HG02571 (cell line): ENCODE results near the gene KLHDC10.
"Not testable (repeated sequence)": the region's sequence is repeated elsewhere in the genome, so short reads cannot be mapped to it uniquely, and the experiment has no call there.

ENCODE experiments used
- ATAC-seq: cut with Tn5 transposase; IDR thresholded peaks from one replicate; pipeline ENCODE4 v1.9.1; 2021; ENCODE audit warnings: mild to moderate bottlenecking, moderate library complexity; ENCODE audit not compliant: unreplicated experiment

Gene KLHDC10, protein sequence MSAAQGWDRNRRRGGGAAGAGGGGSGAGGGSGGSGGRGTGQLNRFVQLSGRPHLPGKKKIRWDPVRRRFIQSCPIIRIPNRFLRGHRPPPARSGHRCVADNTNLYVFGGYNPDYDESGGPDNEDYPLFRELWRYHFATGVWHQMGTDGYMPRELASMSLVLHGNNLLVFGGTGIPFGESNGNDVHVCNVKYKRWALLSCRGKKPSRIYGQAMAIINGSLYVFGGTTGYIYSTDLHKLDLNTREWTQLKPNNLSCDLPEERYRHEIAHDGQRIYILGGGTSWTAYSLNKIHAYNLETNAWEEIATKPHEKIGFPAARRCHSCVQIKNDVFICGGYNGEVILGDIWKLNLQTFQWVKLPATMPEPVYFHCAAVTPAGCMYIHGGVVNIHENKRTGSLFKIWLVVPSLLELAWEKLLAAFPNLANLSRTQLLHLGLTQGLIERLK

DNA sequence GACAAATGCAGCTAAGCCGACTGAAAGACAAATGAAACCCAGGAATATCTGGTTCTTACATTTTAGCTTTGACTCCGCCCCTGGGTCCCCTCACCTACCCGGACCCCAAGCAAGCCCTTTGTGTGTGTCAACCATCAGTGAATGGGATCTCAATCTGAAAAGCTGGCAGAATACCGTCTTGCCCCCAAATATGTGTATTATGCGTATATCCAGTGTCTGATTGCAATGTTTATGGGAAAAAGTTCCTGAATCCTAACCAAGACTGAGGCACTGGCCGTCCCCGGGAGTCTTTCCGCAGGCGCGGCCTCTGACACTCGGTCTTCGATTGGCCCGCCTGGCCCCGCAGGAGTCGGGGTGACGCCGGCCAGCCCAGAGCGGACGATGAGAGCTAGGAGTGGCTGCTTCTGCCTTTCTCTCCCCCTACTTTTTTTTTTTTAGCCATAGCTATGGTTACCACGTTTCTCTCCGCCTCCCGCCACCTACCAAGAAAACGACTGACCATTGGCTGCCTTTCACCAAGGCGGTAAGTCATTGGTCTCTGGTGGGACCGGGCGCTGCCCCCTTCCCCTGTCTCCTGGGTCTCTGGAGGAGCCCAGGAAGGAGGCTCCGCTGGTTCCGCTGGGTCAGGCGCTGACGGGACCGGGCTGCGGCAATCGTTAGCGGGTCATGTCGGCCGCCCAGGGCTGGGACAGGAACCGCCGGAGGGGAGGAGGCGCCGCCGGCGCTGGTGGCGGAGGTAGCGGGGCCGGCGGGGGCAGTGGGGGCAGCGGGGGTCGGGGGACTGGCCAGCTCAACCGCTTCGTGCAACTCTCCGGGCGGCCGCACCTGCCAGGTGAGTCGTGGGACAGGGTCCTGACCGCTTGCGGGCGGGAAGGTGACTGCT lies at the start of gene KLHDC10:
KLHDC10 (plus strand) TSS at position 557 of the 883 bp plus-strand sequence; CDS start at position 667, 110 bp downstream.
- peak; percentile 99 for ATAC-seq

DNA sequence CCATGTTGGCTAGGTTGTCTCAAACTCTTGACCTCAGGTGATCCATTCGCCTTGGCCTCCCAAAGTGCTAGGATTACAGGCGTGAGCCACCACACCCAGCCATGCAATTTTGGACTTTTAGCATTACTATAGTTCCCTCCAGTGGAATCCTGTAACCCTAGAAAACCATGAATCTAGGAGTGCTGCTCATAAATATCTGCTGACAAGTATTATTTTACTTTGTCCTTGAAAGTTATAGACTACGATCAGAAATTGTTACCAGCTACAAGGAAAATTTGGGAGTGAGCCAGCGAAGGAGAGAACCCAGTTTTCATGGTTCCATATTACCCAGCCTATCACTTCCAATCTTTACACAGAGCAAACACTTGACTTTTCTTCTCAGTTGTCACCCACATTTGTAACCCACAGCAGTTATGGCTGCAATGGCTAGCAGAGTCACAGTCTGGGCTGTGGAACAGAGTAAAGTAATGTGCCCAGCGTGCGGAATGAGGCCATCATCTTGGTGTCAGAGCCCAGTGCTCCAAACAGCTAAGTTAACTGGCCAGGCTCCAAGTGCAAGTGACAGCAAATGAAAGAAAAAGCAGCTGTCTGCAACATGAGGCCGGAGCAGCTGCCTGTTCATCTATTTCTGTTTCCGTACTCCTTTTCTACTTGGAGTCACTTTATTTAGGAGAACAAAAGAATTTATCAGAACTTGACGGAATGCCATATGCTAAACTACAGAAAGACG lies 49.1 kb upstream of the KLHDC10 start:
- no peak for ATAC-seq

DNA sequence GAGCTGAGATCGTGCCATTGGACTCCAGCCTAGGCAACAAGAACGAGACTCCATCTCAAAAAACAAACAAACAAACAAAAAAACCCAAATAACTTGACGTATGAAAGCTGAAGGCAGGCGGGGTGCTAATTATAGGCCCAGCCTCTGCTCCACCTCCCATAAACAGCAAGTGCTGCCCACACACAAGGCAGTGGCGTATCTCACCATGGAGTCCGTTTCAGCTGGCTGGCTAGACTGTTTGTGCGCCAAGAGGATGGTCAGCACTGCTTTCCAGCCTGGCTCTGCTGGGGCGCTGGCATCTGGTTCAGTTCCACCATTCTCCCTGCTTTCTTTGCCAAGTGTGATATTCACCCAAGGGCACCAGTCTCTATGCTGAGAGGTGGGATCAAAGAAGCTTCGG lies 48.2 kb upstream of the KLHDC10 start:
- ATAC-seq = no peak

DNA sequence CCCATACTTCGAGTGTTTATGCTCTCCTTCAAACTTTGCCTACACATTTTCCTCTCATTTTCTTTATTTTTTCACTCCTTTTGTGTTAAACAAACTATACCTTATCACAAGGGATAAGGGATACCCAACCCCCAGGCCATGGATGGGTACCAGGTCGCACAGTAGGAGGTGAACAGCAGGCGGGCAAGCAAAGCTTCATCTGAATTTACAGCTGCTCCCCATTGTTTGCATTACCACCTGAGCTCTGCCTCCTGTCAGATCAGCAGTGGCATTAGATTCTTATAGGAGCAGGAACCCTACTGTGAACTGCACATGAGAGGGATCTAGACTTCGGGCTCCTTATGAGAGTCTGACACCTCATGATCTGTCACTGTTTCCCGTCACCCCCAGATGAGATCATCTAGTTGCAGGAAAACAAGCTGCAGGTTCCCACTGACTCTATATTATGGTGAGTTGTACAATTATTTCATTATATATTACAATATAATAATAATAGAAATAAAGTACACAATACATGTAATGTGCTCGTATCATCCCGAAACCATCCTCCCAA lies 47.6 kb upstream of the KLHDC10 start:
- no peak for ATAC-seq

DNA sequence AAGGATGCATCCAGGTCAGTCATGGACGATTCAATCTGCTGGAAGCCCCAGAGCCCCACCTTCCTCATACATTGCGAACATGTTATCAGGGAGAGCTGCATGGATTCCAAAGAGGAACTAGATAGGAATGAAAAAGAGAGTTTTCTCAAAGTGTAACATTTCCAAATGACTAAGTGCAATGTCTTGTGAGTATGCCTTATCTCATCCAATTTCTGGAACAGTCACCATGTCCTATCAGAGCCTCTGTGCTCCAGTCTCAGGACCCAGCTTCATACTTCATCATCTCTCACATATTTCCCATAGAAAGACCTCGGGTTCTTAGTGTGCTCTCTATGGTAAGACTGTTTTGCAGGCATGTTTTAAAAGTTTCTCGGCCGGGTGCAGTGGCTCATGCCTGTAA lies 45.9 kb upstream of the KLHDC10 start:
- ATAC-seq = no peak

DNA sequence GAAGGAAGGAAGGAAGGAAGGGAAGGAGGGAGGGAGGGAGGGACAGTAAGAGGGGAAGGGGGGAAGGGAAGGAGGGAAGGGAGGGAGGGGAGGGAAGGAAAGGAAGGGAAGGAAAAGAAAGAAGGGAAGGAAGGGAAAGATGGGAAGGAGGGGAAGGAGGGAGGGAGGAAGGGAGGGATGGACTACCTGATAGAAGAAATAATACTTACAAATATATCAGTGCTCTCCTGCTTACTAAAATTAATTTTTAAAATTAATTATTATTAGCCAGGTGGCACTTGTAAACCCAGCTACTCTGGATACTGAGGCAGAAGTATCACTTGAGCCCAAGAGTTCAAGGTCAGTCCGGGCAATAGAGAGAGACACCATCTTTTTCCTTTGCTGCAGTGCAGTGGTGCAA lies 37.6 kb upstream of the KLHDC10 start:
- no peak for ATAC-seq

DNA sequence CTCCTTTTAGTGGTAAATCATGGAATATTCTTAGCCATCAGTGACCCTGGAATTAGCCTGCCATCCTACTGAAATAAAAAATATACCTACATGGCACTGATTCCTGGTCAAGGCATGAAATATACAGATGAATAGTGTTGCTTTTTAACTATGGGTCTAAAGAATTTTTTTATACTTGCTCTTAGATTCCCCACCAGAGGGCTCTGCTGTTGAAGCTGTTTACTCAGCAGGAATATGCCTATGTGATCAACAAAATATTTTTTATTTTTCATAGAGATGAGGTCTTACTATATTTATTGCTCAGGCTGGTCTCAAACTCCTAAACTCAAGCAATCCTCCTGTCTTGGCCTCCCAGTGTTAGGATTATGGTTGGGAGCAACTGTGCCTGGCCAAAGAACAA lies 32.6 kb upstream of the KLHDC10 start:
- ATAC-seq = no peak

DNA sequence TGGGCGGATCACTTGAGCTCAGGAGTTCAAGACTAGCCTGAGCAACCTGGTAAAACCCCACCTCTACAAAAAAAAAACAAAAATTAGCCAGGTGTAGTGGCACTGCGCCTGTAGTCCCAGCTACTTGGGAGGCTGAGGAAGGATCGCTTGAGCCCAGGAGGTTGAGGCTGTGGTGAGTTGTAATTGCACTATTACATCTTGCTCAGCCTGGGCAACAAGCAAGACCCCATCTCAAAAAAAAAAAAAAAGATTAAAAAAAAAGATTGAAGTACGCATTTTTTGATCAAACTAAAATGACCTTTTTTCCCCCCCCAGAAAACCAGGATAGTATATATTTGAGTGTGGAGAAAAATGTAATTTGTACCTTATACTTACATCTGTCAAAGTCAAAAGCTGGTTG lies 29.8 kb upstream of the KLHDC10 start:
- ATAC-seq = no peak

DNA sequence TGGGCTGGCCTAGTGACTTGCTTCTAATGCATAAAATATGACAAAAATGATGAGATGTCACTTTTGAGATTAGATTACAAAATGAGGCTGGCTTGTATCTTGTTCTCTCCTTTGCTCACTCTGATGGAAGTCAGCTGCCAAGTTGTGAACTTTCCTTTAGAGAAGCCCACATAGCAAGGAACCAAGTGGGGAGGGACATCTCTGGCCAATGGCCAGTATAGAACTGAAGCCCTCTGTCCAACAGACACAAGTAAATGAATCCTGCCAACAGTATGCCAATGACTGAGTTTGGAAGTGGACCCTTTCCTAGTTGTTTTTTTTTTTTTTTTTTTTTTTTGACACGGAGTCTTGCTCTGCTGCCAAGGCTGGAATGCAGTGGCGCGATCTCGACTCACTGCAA lies 22.5 kb upstream of the KLHDC10 start:
- ATAC-seq = no peak

DNA sequence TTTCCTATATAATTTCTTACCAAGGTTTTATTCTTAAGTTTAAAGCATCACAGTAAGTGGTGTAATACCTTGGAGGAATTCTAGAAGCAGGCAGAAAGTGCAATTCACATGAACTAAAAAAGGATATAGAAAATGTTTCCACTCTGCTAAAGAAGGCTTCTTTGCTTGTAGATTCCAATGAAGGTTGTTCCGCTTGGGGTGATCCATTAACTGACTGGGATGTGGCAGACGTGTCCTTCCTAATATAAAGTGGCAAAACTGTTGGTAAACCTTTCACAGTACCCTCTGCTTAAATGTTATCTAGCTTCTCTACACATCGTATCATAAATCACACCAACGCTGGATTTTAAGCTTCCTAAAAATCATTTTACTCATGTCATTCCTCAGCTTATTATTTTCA lies 21.4 kb upstream of the KLHDC10 start:
- no peak for ATAC-seq

DNA sequence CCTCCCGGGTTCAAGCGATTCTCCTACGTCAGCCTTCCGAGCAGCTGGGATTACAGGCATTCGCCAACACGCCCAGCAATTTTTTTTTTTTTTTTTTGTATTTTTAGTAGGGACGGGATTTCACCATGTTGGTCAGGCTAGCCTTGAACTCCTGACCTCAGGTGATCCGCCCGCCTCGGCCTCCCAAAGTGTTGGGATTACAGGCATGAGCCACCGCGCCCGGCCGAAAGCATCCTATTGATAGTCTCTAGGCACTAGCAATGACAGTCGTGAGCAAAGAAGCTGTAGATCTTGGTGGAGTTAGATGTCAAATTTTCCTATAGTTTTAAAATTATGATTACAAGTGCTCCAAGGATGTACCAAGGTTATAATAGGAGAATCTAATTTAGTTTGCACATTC lies 18.1 kb upstream of the KLHDC10 start:
- ATAC-seq = not testable (repeated sequence)

DNA sequence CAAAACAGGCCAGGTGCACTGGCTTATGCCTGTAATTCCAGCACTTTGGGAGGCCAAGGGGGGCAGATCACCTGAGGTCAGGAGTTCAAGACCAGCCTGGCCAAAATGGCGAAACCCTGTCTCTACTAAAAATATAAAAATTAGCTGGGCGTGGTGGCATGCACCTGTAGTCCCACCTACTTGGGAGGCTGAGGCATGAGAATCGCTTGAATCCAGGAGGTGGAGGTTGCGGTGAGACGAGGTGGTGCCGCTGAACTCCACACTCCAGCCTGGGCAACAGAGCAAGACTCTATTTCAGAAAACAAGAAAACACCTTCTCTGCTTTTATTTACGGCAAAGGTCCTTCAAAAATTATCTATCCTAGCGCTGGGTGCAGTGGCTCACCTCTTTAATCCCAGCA lies 15.1 kb upstream of the KLHDC10 start:
- ATAC-seq = not testable (repeated sequence)

DNA sequence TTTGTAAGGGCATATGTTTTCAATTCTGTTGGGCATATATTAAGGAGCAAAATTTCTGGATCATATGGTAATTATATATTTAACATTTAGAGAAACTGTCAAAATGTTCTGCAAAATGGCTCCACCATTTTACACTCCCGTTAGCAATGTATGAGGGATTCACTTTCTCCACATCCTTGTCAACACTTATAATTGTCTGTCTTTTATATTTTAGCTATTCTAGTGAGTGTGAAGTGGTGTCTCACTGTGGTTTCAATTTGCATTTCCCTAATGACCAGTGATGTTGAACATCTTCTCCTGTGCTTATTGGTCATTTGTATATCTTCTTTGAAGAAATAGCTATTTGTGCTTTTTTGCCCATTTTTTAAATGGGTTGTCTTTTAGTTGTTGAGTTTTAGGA lies 8.1 kb upstream of the KLHDC10 start:
- no peak for ATAC-seq

DNA sequence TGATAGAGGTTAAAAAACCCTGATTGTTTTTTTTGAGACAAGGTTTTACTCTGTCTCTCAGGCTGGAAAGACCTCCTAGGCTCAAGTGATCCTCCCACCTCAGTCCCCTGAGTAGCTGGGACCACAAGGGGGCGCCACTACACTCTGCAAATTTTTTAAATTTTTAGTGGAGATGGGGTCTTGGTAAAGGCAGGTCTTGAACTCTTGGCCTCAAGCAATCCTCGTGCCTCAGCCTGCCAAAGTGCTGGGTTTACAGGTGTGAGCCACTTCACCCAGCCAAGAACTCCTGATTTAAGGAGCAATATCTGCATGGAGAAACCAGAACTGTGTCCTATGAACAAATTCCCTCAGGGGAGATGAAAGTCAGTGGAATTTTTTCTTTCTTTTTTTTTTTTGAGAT lies 7.3 kb upstream of the KLHDC10 start:
- no peak for ATAC-seq

DNA sequence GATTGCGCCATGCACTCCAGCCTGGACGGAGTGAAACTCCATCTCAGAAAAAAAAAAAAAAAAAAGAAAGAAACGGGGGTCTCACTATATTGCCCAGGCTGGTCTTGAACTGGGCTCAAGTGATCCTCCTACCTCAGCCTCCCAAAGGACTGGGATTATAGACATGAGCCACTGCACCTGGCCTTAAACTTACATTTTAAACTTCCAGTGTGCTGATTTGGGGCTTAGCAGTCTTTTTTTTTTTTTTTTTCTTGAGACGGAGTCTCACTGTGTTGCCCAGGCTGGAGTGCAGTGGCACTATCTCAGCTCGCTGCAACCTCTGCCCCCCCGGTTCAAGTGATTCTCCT lies 5.8 kb upstream of the KLHDC10 start:
- ATAC-seq = not testable (repeated sequence)

DNA sequence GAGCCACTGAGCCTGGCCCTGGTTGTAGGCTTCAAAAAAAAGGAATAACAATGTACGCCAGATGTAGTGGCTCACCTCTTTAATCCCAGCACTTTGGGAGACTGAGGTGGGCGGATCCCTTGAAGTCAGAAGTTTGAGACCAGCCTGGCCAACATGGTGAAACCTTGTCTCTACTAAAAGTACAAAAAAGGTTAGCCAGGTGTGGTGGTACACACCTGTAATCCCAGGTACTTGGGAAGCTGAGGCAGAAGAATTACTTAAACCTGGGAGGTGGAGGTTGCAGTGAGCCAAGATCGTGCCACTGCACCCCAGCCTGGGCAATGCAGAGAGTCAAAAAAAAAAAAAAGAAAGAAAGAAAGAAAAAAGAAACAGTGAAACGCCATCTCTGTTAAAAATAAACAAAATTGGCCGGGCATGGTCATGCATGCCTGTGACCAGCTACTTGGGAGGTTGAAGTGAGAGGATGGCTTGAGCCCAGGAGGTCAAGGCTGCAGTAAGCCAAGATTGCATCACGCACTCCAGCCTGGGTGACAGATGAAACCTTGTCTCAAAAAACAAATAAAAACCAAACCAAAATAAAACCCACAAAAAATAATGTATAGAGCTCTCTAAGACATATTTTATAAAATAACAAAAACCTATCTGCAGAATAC lies 4.7 kb upstream of the KLHDC10 start:
- no peak for ATAC-seq

DNA sequence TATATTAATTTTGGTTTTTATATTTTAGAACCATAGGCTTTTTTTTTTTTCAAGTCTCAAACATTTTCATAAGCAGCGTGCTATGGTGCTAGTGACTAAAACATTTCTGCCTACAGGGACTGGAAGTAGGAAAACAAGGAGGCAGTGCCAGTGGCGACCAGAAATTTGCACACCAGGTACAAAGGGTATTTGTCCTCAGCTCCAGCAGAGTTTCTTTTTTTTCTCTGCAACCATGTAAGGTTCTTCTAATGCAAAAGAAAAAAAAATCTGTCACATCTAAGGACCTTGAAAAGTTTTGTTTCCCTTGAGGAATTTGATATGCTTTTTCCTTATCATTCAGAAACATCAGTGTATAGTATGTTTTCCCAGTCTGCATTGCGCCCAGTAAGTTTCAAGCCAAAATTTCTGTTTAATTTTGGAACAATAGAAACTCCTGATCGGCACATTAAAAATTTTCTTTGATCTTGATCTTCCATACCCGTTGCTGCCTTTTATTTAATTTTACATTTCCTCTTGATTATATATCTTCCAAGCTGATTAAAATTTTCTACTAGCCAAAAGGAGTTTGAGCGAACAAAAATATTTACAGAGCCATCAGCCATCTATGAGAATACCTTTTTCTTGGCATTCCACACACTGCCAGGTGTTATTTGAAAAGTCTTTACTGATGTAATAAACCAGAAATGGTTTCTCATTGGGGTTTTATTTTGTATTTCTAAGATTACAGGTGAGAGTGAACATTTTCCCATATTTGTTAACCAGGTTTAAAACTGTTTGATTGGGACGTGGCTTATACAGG lies 956 bp upstream of the KLHDC10 start:
- ATAC-seq = no peak

DNA sequence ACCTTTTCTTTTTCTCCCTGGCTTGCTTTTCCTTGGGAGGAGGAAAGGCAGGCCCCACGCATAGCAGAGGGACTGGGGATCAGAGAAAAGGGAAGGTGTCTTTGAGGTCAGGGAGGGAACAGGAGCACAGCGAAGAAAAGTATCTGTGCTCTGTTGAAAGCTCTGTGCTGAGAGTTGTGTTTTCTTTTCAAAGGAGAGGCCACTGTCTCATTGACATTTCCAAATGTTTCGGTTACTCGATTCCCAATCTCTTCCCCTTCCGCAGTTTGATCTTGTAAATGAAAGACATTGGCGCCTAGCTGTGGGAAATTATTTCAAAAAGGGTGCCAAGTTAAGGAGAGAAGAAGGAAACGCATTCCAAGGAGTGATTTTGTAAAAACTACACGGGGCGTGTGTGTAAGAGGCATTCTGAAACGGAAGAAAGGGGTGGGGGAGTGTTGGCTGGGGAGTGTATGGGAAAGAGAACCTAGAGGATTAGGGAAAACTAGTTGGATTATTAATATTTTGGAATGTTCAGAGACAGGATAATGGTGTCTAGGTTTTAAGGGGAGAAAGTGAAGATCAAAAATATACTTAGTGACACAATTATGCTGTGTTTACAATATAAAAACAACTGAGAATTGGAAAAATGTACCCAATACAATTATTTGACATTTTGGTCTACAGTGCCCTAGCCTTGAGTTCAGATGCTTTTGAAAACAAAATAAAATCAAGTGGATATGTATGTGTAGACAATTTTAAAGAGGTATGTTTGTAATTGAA lies 708 bp downstream of the KLHDC10 start:
- ATAC-seq = peak; percentile 4
